ENCODE measurements around the gene C16orf95.

Gene C16orf95

GRCh38 chr16:87329436-87330256, 12.5 kb upstream of the C16orf95 start:
- no peak for TF ChIP-seq GATA2 (IDR thresholded peaks at IDR 0.05; ENCODE audit: low read depth, low read length)
- no peak for TF ChIP-seq GATA3 (IDR thresholded peaks at IDR 0.05; ENCODE audit: low read depth, low read length)

- no peak for TF ChIP-seq GATA3 (IDR thresholded peaks at IDR 0.05; ENCODE audit: low read depth, low read length)
- TF ChIP-seq GATA2 (IDR thresholded peaks at IDR 0.05; ENCODE audit: low read depth, low read length) = no peak
These were observed 11.7 kb upstream of the C16orf95 start for GRCh38 chr16:87328846-87329245.

GRCh38 chr16:87327798-87328495, 10.8 kb upstream of the C16orf95 start:
- TF ChIP-seq GATA2 (IDR thresholded peaks at IDR 0.05; ENCODE audit: low read depth, low read length) (no peak), GATA3 (IDR thresholded peaks at IDR 0.05; ENCODE audit: low read depth, low read length) (no peak)

GRCh38 chr16:87326151-87326571, 9.0 kb upstream of the C16orf95 start:
- TF ChIP-seq GATA2 (IDR thresholded peaks at IDR 0.05; ENCODE audit: low read depth, low read length) = no peak
- TF ChIP-seq GATA3 (IDR thresholded peaks at IDR 0.05; ENCODE audit: low read depth, low read length) = no peak

GRCh38 chr16:87325423-87325858, 8.2 kb upstream of the C16orf95 start:
- TF ChIP-seq GATA2 (IDR thresholded peaks at IDR 0.05; ENCODE audit: low read depth, low read length) = no peak
- no peak for TF ChIP-seq GATA3 (IDR thresholded peaks at IDR 0.05; ENCODE audit: low read depth, low read length)

GRCh38 chr16:87324411-87325275, 7.5 kb upstream of the C16orf95 start:
- TF ChIP-seq GATA2 (IDR thresholded peaks at IDR 0.05; ENCODE audit: low read depth, low read length) (no peak), GATA3 (IDR thresholded peaks at IDR 0.05; ENCODE audit: low read depth, low read length) (no peak)

- TF ChIP-seq GATA3 (IDR thresholded peaks at IDR 0.05; ENCODE audit: low read depth, low read length) (no peak), GATA2 (IDR thresholded peaks at IDR 0.05; ENCODE audit: low read depth, low read length) (no peak)
These were observed 6.7 kb upstream of the C16orf95 start for GRCh38 chr16:87323727-87324410.

GRCh38 chr16:87322833-87323726, 5.9 kb upstream of the C16orf95 start:
- no peak for TF ChIP-seq GATA3 (IDR thresholded peaks at IDR 0.05; ENCODE audit: low read depth, low read length)
- TF ChIP-seq GATA2 (IDR thresholded peaks at IDR 0.05; ENCODE audit: low read depth, low read length) = no peak

GRCh38 chr16:87322360-87322759, 5.2 kb upstream of the C16orf95 start:
- TF ChIP-seq GATA3 (IDR thresholded peaks at IDR 0.05; ENCODE audit: low read depth, low read length) (no peak), GATA2 (IDR thresholded peaks at IDR 0.05; ENCODE audit: low read depth, low read length) (no peak)

- TF ChIP-seq GATA2 (IDR thresholded peaks at IDR 0.05; ENCODE audit: low read depth, low read length) (no peak), GATA3 (IDR thresholded peaks at IDR 0.05; ENCODE audit: low read depth, low read length) (no peak)
These were observed 4.3 kb upstream of the C16orf95 start for GRCh38 chr16:87321336-87322107.

GRCh38 chr16:87320510-87321227, 3.5 kb upstream of the C16orf95 start:
- TF ChIP-seq GATA2 (IDR thresholded peaks at IDR 0.05; ENCODE audit: low read depth, low read length) (no peak), GATA3 (IDR thresholded peaks at IDR 0.05; ENCODE audit: low read depth, low read length) (no peak)
